GM23248 (cell line): ENCODE measurements around the gene DENND5B. TPM values are rescaled to one million over a fixed set of nuclear protein-coding genes. Genes with fewer than 3 reads are reported as not detected.

Experiments
- DNase-seq: peaks from one replicate; pipeline ENCODE4 v3.0.0-alpha.2; 2015
- H2AFZ ChIP-seq: fragments of 200-600 bp; sonication (generic); 2 replicates; pipeline ENCODE4 v1.6.1; 2016; ENCODE audit warnings: antibody characterized with exemption
- H3F3A ChIP-seq: fragments of 200-600 bp; sonication (generic); 2 replicates; pipeline ENCODE4 v1.6.1; 2016; ENCODE audit warnings: mild to moderate bottlenecking, antibody characterized with exemption, mixed run types; ENCODE audit not compliant: insufficient read depth
- H3K27ac ChIP-seq: fragments of 200-600 bp; sonication (generic); 2 replicates; pipeline ENCODE4 v1.5.1; 2016; ENCODE audit warnings: mild to moderate bottlenecking
- H3K27me3 ChIP-seq: fragments of 200-600 bp; sonication (generic); replicated peaks from 2 replicates; pipeline ENCODE4 v1.6.1; 2016; ENCODE audit warnings: mild to moderate bottlenecking; ENCODE audit not compliant: insufficient read depth
- H3K36me3 ChIP-seq: fragments of 200-600 bp; sonication (generic); 2 replicates; pipeline ENCODE4 v1.6.1; 2016; ENCODE audit warnings: low read depth, mild to moderate bottlenecking
- H3K4me1 ChIP-seq: fragments of 200-600 bp; sonication (generic); 2 replicates; pipeline ENCODE4 v1.6.1; 2016; ENCODE audit warnings: mild to moderate bottlenecking; ENCODE audit not compliant: insufficient read depth
- H3K4me2 ChIP-seq: fragments of 200-600 bp; sonication (generic); one replicate; pipeline ENCODE4 v1.6.1; 2016; ENCODE audit warnings: mild to moderate bottlenecking; ENCODE audit not compliant: unreplicated experiment
- H3K4me3 ChIP-seq: fragments of 200-600 bp; sonication (generic); 2 replicates; pipeline ENCODE4 v1.5.1; 2016; ENCODE audit warnings: mild to moderate bottlenecking
- H3K79me2 ChIP-seq: fragments of 200-600 bp; sonication (generic); 2 replicates; pipeline ENCODE4 v1.6.1; 2016; ENCODE audit warnings: mild to moderate bottlenecking; ENCODE audit not compliant: insufficient read depth
- H3K9ac ChIP-seq: fragments of 200-600 bp; sonication (generic); 2 replicates; pipeline ENCODE4 v1.6.1; 2016; ENCODE audit warnings: mild to moderate bottlenecking
- H3K9me2 ChIP-seq: fragments of 200-600 bp; sonication (generic); 2 replicates; pipeline ENCODE4 v1.6.1; 2016; ENCODE audit warnings: mixed run types, mild to moderate bottlenecking, moderate library complexity; ENCODE audit not compliant: insufficient read depth
- H3K9me3 ChIP-seq: fragments of 200-600 bp; sonication (generic); one replicate; pipeline ENCODE4 v1.6.1; 2017; ENCODE audit warnings: low read depth
- H4K20me1 ChIP-seq: fragments of 200-600 bp; sonication (generic); 2 replicates; pipeline ENCODE4 v1.6.0; 2016; ENCODE audit not compliant: insufficient read depth
- EZH2 ChIP-seq: fragments of 200-600 bp; sonication (generic); IDR thresholded peaks from 2 replicates; pipeline ENCODE4 v1.6.1; 2018; ENCODE audit warnings: antibody characterized with exemption, mild to moderate bottlenecking; ENCODE audit not compliant: insufficient read depth, poor library complexity, severe bottlenecking
- EZH2phosphoT487 ChIP-seq: fragments of 200-600 bp; sonication (generic); IDR thresholded peaks from 2 replicates; pipeline ENCODE4 v1.6.1; 2018; ENCODE audit warnings: antibody characterized with exemption, moderate library complexity, mild to moderate bottlenecking, low read depth; ENCODE audit not compliant: insufficient read depth
- WGBS, 2 experiments: methylation state at CpG; one replicate each; pipeline ENCODE4 v1.1.6; 2015 to 2017; ENCODE audit warnings: low lambda C conversion rate in 2 of 2, low coverage in 1 of 2; ENCODE audit errors: missing lambda C conversion rate in 2 of 2; 5-methylcytosine and 5-hydroxymethylcytosine counted together
- in situ Hi-C: fragments of 300-500 bp; cut with MboI; formaldehyde crosslinking; loops from 2 replicates; pipeline ENCODE4 v1.15.0; 2020
- polyA plus RNA-seq: library from polyadenylated mRNA; unstranded; fragments of >200 nt; fragmentation: Nextera tagmentation; extraction: Ambion mirVana; gene quantifications from 2 replicates; pipeline ENCODE4 v1.2.1, GENCODE V29; 2016
- total RNA-seq: library from RNA; depleted of rRNA; stranded (reverse); fragments of >200 nt; shearing (Covaris generic); gene quantifications from 2 replicates; pipeline ENCODE4 v1.2.3, GENCODE V29; 2014; rRNA removed

The DENND5B gene
- 12.0 and 12.6 TPM in 2 replicates for total RNA-seq
- polyA plus RNA-seq: 9.5 and 9.9 TPM in 2 replicates

DNA sequence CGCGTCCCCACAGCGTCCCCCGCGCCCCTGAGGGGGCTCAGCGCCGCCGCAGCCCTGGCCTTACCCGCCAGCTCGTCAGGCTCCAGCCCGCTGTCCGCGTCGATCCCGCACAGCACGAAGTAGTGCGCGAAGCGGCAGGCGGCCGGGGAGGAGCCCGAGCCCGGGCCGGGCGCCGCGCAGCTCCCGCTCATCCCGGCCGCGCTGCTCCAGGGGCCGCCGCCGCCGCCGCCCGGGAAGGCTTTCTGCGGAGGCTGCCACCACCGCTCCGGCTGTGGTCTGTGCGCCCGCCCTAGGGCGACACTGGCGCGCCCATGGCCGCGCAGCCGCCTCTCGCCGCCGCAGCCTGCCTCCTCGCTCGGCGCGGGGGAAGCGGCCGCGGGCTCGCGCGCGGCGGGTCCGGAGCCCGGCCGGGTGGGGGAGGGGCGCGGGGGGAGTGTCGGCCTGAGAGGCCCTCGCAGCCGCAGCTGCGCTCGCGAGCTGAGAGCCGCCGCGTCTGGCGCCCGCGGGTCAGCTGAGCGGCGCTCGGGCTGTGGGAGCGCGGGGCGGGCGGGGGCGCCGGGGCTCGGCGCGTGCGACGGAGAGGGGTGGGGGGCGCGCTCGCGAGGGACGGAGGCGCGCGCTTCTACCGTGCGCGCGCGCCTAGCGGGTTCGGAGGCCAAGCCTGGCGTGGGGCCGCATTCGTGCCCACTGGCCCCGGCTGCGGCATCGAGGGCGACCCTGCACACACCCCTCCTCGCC is at the start of gene DENND5B:
Gene DENND5B (minus strand): TSS at position 495 of the 738 bp plus-strand sequence. CDS start 304 bp downstream, at position 191.
- in situ Hi-C loops: no loop called here
- 1 to 2% methylated on average over 36 to 59 of the region's 117 CpGs for WGBS, 2 experiments
- TF ChIP-seq EZH2phosphoT487 (no peak), EZH2 (no peak)

DNA sequence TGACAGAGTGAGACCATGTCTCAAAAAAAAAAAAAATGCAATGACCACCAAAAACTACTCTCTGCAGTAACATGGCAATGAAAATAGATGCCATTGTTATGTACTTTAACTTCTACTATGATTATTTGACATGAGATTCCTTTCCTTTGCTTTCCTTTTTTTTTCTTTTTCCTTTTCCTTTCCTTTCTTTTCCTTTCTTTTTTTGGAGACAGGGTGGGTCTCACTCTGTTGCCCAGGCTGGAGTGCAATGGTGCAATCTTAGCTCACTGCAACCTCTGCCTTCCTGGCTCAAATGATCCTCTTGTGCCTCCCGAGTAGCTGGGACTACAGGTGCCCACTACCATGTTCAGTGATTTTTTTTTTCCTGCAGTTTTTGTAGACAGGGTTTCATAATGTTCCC is 43.7 kb upstream of the DENND5B start:
- peaks cover 9% of the 10 kb centered on the region for H3K4me1 ChIP-seq
- no peak overlapping the region for H3K27ac ChIP-seq
- 29 to 53% methylated on average over 1 of the region's 1 CpG for WGBS, 2 experiments
- no peaks in the 10 kb centered on the region for H3K36me3 ChIP-seq
- H3K27me3 ChIP-seq: no peaks in the 10 kb centered on the region
- no peak overlapping the region for H3K4me3 ChIP-seq
- no peaks in the 10 kb centered on the region for H3F3A ChIP-seq
- no peak overlapping the region for H3K9ac ChIP-seq
- H3K9me2 ChIP-seq: no peaks in the 10 kb centered on the region
- H2AFZ ChIP-seq: no peak overlapping the region
- DNase-seq: no peak
- TF ChIP-seq EZH2 (no peak), EZH2phosphoT487 (no peak)
- H3K9me3 ChIP-seq: no peaks in the 10 kb centered on the region
- no peaks in the 10 kb centered on the region for H4K20me1 ChIP-seq
- H3K79me2 ChIP-seq: no peaks in the 10 kb centered on the region
- in situ Hi-C loops: loop anchor here (5.0 kb wide), 1 partner anchor 232 kb away; no protein-coding TSS in a partner anchor
- H3K4me2 ChIP-seq: no peak overlapping the region

More for the DNA sequence above, at the start of gene DENND5B:
- Histone ChIP-seq H3K4me2 (peak within 1 kb of the TSS; percentile 96), H3K79me2 (peaks cover 38% of the 10 kb centered on the region), H3K9me2 (no peaks in the 10 kb centered on the region), H3K9me3 (no peaks in the 10 kb centered on the region), H3F3A (peaks cover 18% of the 10 kb centered on the region), H3K27ac (peak within 1 kb of the TSS; percentile 86), H2AFZ (peak within 1 kb of the TSS; percentile 89), H3K4me1 (peaks cover 14% of the 10 kb centered on the region), H3K9ac (peak within 1 kb of the TSS; percentile 89), H3K4me3 (peak within 1 kb of the TSS; percentile 83), H3K36me3 (no peaks in the 10 kb centered on the region), H4K20me1 (no peaks in the 10 kb centered on the region), H3K27me3 (no peaks in the 10 kb centered on the region)
- peak; percentile 87 for DNase-seq

DNA sequence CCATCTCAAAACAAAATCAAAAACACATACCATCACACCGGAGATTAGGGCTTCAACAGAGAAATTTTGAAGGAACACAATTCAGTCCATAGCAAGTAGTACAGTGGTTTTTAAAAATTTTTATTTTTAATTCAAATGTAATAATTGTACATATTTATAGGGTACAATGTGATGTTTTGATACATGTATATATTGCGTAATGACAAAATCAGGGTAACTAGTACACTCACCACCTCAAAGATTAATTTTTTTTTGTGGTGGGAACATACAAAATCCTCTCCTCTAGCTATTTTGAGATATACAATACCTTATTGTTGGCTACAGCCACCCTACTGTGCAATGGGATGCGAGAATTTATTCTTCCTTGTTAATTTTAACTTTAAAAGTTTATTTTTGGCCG is 42.5 kb upstream of the DENND5B start:
- Histone ChIP-seq H3K36me3 (no peaks in the 10 kb centered on the region), H3K27me3 (no peaks in the 10 kb centered on the region), H3K27ac (no peak overlapping the region), H3K9me2 (no peaks in the 10 kb centered on the region), H3K4me2 (no peak overlapping the region), H2AFZ (no peak overlapping the region), H3K9me3 (no peaks in the 10 kb centered on the region), H3K9ac (no peak overlapping the region), H3F3A (no peaks in the 10 kb centered on the region), H3K79me2 (no peaks in the 10 kb centered on the region), H4K20me1 (no peaks in the 10 kb centered on the region), H3K4me3 (no peak overlapping the region), H3K4me1 (peaks cover 11% of the 10 kb centered on the region)
- DNase-seq: no peak
- in situ Hi-C loops: no loop called here
- WGBS, 2 experiments: 76 to 77% methylated on average over 4 of the region's 4 CpGs
- TF ChIP-seq EZH2phosphoT487: no peak
- no peak for TF ChIP-seq EZH2

DNA sequence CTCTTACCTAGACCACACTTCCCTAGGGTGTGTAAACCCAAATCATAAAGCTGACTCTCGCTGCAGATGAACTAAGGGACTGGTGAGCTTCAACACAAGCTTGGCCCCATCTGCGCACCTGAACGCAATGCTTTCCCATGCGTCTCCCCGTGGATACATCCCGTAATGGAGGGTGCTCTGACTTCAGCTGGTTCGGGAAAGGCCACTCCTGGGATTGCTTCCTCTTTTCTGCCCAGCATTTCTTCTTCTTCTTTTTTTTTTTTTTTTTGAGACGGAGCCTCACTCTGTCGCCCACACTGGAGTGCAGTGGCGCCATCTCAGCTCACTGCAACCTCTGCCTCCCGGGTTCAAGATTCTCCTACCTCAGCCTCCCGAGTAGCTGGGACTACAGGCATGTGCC is 40.9 kb upstream of the DENND5B start:
- Histone ChIP-seq H3K9me2 (no peaks in the 10 kb centered on the region), H3F3A (no peaks in the 10 kb centered on the region), H2AFZ (no peak overlapping the region), H3K27me3 (no peaks in the 10 kb centered on the region), H3K9ac (no peak overlapping the region), H3K4me3 (no peak overlapping the region), H3K79me2 (no peaks in the 10 kb centered on the region), H4K20me1 (no peaks in the 10 kb centered on the region), H3K36me3 (no peaks in the 10 kb centered on the region), H3K27ac (no peak overlapping the region), H3K9me3 (no peaks in the 10 kb centered on the region), H3K4me1 (peaks cover 11% of the 10 kb centered on the region), H3K4me2 (no peak overlapping the region)
- in situ Hi-C loops: no loop called here
- no peak for DNase-seq
- TF ChIP-seq EZH2 (no peak), EZH2phosphoT487 (no peak)
- 90 to 95% methylated on average over 8 to 12 of the region's 12 CpGs for WGBS, 2 experiments
